GM19467 (cell line): Measurements from ENCODE around the gene NMT1.
"Not testable (repeated sequence)": the region's sequence is repeated elsewhere in the genome, so short reads cannot be mapped to it uniquely, and the experiment has no call there.

ENCODE experiments used
- ATAC-seq: cut with Tn5 transposase; IDR thresholded peaks from one replicate; pipeline ENCODE4 v1.9.1; 2021; ENCODE audit warnings: mild to moderate bottlenecking, moderate library complexity; ENCODE audit not compliant: unreplicated experiment

The NMT1 gene

GRCh38 chr17:45117848-45118646 is 56.9 kb downstream of the NMT1 start:
- ATAC-seq = no peak

- ATAC-seq = no peak
Measured at GRCh38 chr17:45118691-45119090, 57.6 kb downstream of the NMT1 start.

- no peak for ATAC-seq
Measured at GRCh38 chr17:45119964-45120363, 58.8 kb downstream of the NMT1 start.

GRCh38 chr17:45120558-45120957 is 59.4 kb downstream of the NMT1 start:
- ATAC-seq = no peak

GRCh38 chr17:45121055-45121454 is 59.9 kb downstream of the NMT1 start:
- no peak for ATAC-seq

- ATAC-seq = no peak
Measured at GRCh38 chr17:45123076-45123770, 62.1 kb downstream of the NMT1 start.

GRCh38 chr17:45123930-45124796 is 63.0 kb downstream of the NMT1 start:
- no peak for ATAC-seq

GRCh38 chr17:45124797-45125122 is 63.6 kb downstream of the NMT1 start:
- ATAC-seq = not testable (repeated sequence)

GRCh38 chr17:45125509-45125908 is 64.4 kb downstream of the NMT1 start:
- no peak for ATAC-seq

- no peak for ATAC-seq
Measured at GRCh38 chr17:45127207-45127547, 66.1 kb downstream of the NMT1 start.

GRCh38 chr17:45127548-45128300 is 66.6 kb downstream of the NMT1 start:
- no peak for ATAC-seq

GRCh38 chr17:45128331-45128730 is 67.2 kb downstream of the NMT1 start:
- ATAC-seq = no peak

- no peak for ATAC-seq
Measured at GRCh38 chr17:45128989-45129388, 67.9 kb downstream of the NMT1 start.

- ATAC-seq = no peak
Measured at GRCh38 chr17:45129426-45129939, 68.4 kb downstream of the NMT1 start.

- no peak for ATAC-seq
Measured at GRCh38 chr17:45129940-45130680, 69.0 kb downstream of the NMT1 start.

GRCh38 chr17:45130681-45131615 is 69.8 kb downstream of the NMT1 start:
- ATAC-seq = no peak

GRCh38 chr17:45131616-45132319 is 70.7 kb downstream of the NMT1 start:
- no peak for ATAC-seq

GRCh38 chr17:45132320-45132571 is 71.1 kb downstream of the NMT1 start, which contains the start of gene PLCD3:
PLCD3 (minus strand) TSS chr17:45132515; CDS start chr17:45132410, 105 bp downstream.
- no peak for ATAC-seq
